Measurements from ENCODE around the gene DCAF15. TPM values are rescaled to one million over a fixed set of nuclear protein-coding genes. Genes with fewer than 3 reads are reported as not detected.

Gene DCAF15
- polyA plus RNA-seq, 3 donors = 2.8 to 116 (median 3.4) TPM

GRCh38 chr19:13989487-13989886 is 37.2 kb downstream of the DCAF15 start:
- H3K27ac Mint-ChIP-seq = peak overlapping the region in 5 of 7 donors; percentile 21 to 98 (median 72)
- H3K36me3 ChIP-seq (replicated peaks in 1 of 2; ENCODE audit: control insufficient read depth in 1 of 2, insufficient read depth in 2 of 2, low read length in 2 of 2) = peaks cover 26 to 43% of the 10 kb centered on the region in 2 donors
- no peaks in the 10 kb centered on the region for H4K20me1 ChIP-seq (ENCODE audit: insufficient read depth, low read length)
- no peak overlapping the region for H3K4me3 ChIP-seq (replicated peaks in 1 of 3; ENCODE audit: low read depth in 2 of 3, low read length in 3 of 3)
- DNase-seq = no peak
- no peak overlapping the region for H2AFZ ChIP-seq (ENCODE audit: insufficient read depth, low read depth, low read length, poor library complexity, severe bottlenecking)
- H3K36me3 Mint-ChIP-seq = peaks cover 43 to 62% of the 10 kb centered on the region in 2 donors
- no peaks in the 10 kb centered on the region for H3K27me3 ChIP-seq (ENCODE audit: control insufficient read depth in 2 of 2, insufficient read depth in 2 of 2, low read length in 2 of 2)
- H3K4me3 Mint-ChIP-seq = no peak overlapping the region
- H3K27me3 Mint-ChIP-seq (ENCODE audit: low read depth in 3 of 3) = peaks cover 0 to 6% (median 3%) of the 10 kb centered on the region in 3 donors
- no peak overlapping the region for H3K27ac ChIP-seq (ENCODE audit: low read depth in 1 of 2, low read length in 2 of 2)
- intact Hi-C loops (cut with micrococcal nuclease) = loop anchor here in 1 of 2 donors (5.0 kb wide), 1 partner anchor 43 kb away; the partner anchor contains the start of gene IL27RA
- peaks cover 21% of the 10 kb centered on the region for H3K79me2 ChIP-seq (ENCODE audit: insufficient read depth, low read length)
- peaks cover 52% of the 10 kb centered on the region for H3K4me1 Mint-ChIP-seq
- peaks cover 40 to 44% of the 10 kb centered on the region in 2 donors for H3K4me1 ChIP-seq (ENCODE audit: control insufficient read depth in 1 of 2, insufficient read depth in 2 of 2, low read length in 2 of 2)
- no peak overlapping the region for H3K4me2 ChIP-seq (replicated peaks; ENCODE audit: extremely low read depth, low read length, poor library complexity, severe bottlenecking)
- no peaks in the 10 kb centered on the region for H3K9me3 Mint-ChIP-seq
- H3K9me3 ChIP-seq (replicated peaks in 1 of 2; ENCODE audit: control insufficient read depth in 1 of 2, insufficient read depth in 1 of 2, low read length in 2 of 2) = no peaks in the 10 kb centered on the region
- WGBS (ENCODE audit: insufficient coverage) = 86% methylated on average over 5 of the region's 7 CpGs
- no peak overlapping the region for H3K9ac ChIP-seq (ENCODE audit: insufficient read depth, low read length, poor library complexity, severe bottlenecking)
- TF ChIP-seq CTCF (IDR thresholded peaks at IDR 0.05) = no peak

GRCh38 chr19:13990085-13990484 is 37.8 kb downstream of the DCAF15 start:
- H3K4me2 ChIP-seq (replicated peaks; ENCODE audit: extremely low read depth, low read length, poor library complexity, severe bottlenecking) = no peak overlapping the region
- H3K27me3 ChIP-seq (ENCODE audit: control insufficient read depth in 2 of 2, insufficient read depth in 2 of 2, low read length in 2 of 2) = no peaks in the 10 kb centered on the region
- WGBS (ENCODE audit: insufficient coverage) = 98% methylated on average over 8 of the region's 8 CpGs
- TF ChIP-seq CTCF (IDR thresholded peaks at IDR 0.05) = no peak
- Mint-ChIP-seq H3K4me3 (no peak overlapping the region), H3K9me3 (no peaks in the 10 kb centered on the region), H3K27ac (peak overlapping the region in 5 of 7 donors; percentile 4 to 98 (median 53)), H3K36me3 (peaks cover 44 to 62% of the 10 kb centered on the region in 2 donors), H3K4me1 (peaks cover 46% of the 10 kb centered on the region), H3K27me3 (ENCODE audit: low read depth in 3 of 3) (peaks cover 0 to 6% (median 3%) of the 10 kb centered on the region in 3 donors)
- H4K20me1 ChIP-seq (ENCODE audit: insufficient read depth, low read length) = no peaks in the 10 kb centered on the region
- H2AFZ ChIP-seq (ENCODE audit: insufficient read depth, low read depth, low read length, poor library complexity, severe bottlenecking) = no peak overlapping the region
- peaks cover 34 to 38% of the 10 kb centered on the region in 2 donors for H3K4me1 ChIP-seq (ENCODE audit: control insufficient read depth in 1 of 2, insufficient read depth in 2 of 2, low read length in 2 of 2)
- H3K9ac ChIP-seq (ENCODE audit: insufficient read depth, low read length, poor library complexity, severe bottlenecking) = no peak overlapping the region
- H3K27ac ChIP-seq (ENCODE audit: low read depth in 1 of 2, low read length in 2 of 2) = no peak overlapping the region
- no peak for DNase-seq
- peaks cover 23% of the 10 kb centered on the region for H3K79me2 ChIP-seq (ENCODE audit: insufficient read depth, low read length)
- peaks cover 27 to 43% of the 10 kb centered on the region in 2 donors for H3K36me3 ChIP-seq (replicated peaks in 1 of 2; ENCODE audit: control insufficient read depth in 1 of 2, insufficient read depth in 2 of 2, low read length in 2 of 2)
- H3K4me3 ChIP-seq (replicated peaks in 1 of 3; ENCODE audit: low read depth in 2 of 3, low read length in 3 of 3) = no peak overlapping the region
- intact Hi-C loops (cut with micrococcal nuclease) = no loop called here
- no peaks in the 10 kb centered on the region for H3K9me3 ChIP-seq (replicated peaks in 1 of 2; ENCODE audit: control insufficient read depth in 1 of 2, insufficient read depth in 1 of 2, low read length in 2 of 2)
